Activated CD4-positive, alpha-beta memory T cell treated with anti-CD3 and anti-CD28 coated beads, Interleukin-2, amount 10 ng/mL, durations not matched to agents 7 days and 5 days (primary cell): ENCODE results near the gene RAI14. TPM values are rescaled to one million over a fixed set of nuclear protein-coding genes. Genes with fewer than 3 reads are reported as not detected.

Experiments used
- CTCF ChIA-PET: fragments of 350-600 bp; sonication (Branson Sonifier 250); formaldehyde crosslinking; loops from one replicate; lab custom pipeline; 2021; ENCODE audit warnings: antibody characterized with exemption, inconsistent platforms; lab: Charles Lee
- POLR2A ChIA-PET: fragments of 350-600 bp; sonication (Branson Sonifier 250); formaldehyde crosslinking; loops from one replicate; lab custom pipeline; 2021; ENCODE audit warnings: antibody characterized with exemption; lab: Charles Lee
- DNase-seq: peaks from one replicate; pipeline ENCODE4 v3.0.0-alpha.2; 2020
- H3K27ac Mint-ChIP-seq: one replicate; pipeline ENCODE4 v1.8.0; 2021; ENCODE audit warnings: mild to moderate bottlenecking, mixed read lengths
- H3K27me3 Mint-ChIP-seq: one replicate; pipeline ENCODE4 v1.8.0; 2021; ENCODE audit warnings: mixed read lengths
- H3K36me3 Mint-ChIP-seq: one replicate; pipeline ENCODE4 v1.8.0; 2021; ENCODE audit warnings: low read depth, mixed read lengths
- H3K4me1 Mint-ChIP-seq: one replicate; pipeline ENCODE4 v1.8.0; 2021; ENCODE audit warnings: mixed read lengths
- H3K4me3 Mint-ChIP-seq: one replicate; pipeline ENCODE4 v1.8.0; 2021; ENCODE audit warnings: mild to moderate bottlenecking, mixed read lengths
- H3K9me3 Mint-ChIP-seq: one replicate; pipeline ENCODE4 v1.8.0; 2021; ENCODE audit warnings: mixed read lengths
- total RNA-seq, 2 experiments: library from RNA; stranded (reverse); gene quantifications; one replicate each; pipeline ENCODE4 v1.2.3, GENCODE V29; 2021

The RAI14 gene
- total RNA-seq, result 1 to 10 TPM in 1 of 2 experiments, under 1 TPM in 1; 0.76 to 1.0 TPM

GRCh38 chr5:34656001-34656699 is at the start of gene RAI14:
Gene RAI14 (plus strand): TSS chr5:34656328. CDS start chr5:34686920, 30,592 bp downstream.
- H3K9me3 Mint-ChIP-seq, result no peaks in the 10 kb centered on the region
- peaks cover 47% of the 10 kb centered on the region for H3K27me3 Mint-ChIP-seq

GRCh38 chr5:34608368-34608767 is 47.8 kb upstream of the RAI14 start:
- H3K27me3 Mint-ChIP-seq, result no peaks in the 10 kb centered on the region
- H3K4me1 Mint-ChIP-seq, result no peaks in the 10 kb centered on the region
- no peak overlapping the region for H3K4me3 Mint-ChIP-seq
- DNase-seq, result no peak
- H3K27ac Mint-ChIP-seq, result no peak overlapping the region
- no peaks in the 10 kb centered on the region for H3K9me3 Mint-ChIP-seq
- CTCF ChIA-PET, result no interaction called here
- POLR2A ChIA-PET, result no interaction called here
- H3K36me3 Mint-ChIP-seq, result no peaks in the 10 kb centered on the region

More at GRCh38 chr5:34656001-34656699, at the start of gene RAI14:
- Mint-ChIP-seq H3K4me3 (peak within 1 kb of the TSS; percentile 67), H3K4me1 (peaks cover 15% of the 10 kb centered on the region), H3K36me3 (peaks cover 2% of the 10 kb centered on the region), H3K27ac (no peak within 1 kb of the TSS)
- DNase-seq, result no peak
- ChIA-PET CTCF (no interaction called here), POLR2A (no interaction called here)

- H3K4me3 Mint-ChIP-seq, result no peak overlapping the region
- ChIA-PET POLR2A (no interaction called here), CTCF (no interaction called here)
- DNase-seq, result no peak
- no peaks in the 10 kb centered on the region for H3K4me1 Mint-ChIP-seq
- no peaks in the 10 kb centered on the region for H3K9me3 Mint-ChIP-seq
- H3K27ac Mint-ChIP-seq, result no peak overlapping the region
- no peaks in the 10 kb centered on the region for H3K27me3 Mint-ChIP-seq
- H3K36me3 Mint-ChIP-seq, result no peaks in the 10 kb centered on the region
These were observed 47.1 kb upstream of the RAI14 start for GRCh38 chr5:34608859-34609648.

GRCh38 chr5:34609951-34610441 is 46.1 kb upstream of the RAI14 start:
- POLR2A ChIA-PET, result no interaction called here
- no peaks in the 10 kb centered on the region for H3K9me3 Mint-ChIP-seq
- H3K27me3 Mint-ChIP-seq, result no peaks in the 10 kb centered on the region
- H3K27ac Mint-ChIP-seq, result no peak overlapping the region
- CTCF ChIA-PET, result no interaction called here
- H3K4me3 Mint-ChIP-seq, result no peak overlapping the region
- no peaks in the 10 kb centered on the region for H3K36me3 Mint-ChIP-seq
- H3K4me1 Mint-ChIP-seq, result no peaks in the 10 kb centered on the region
- no peak for DNase-seq

- CTCF ChIA-PET, result no interaction called here
- Mint-ChIP-seq H3K4me3 (no peak overlapping the region), H3K9me3 (no peaks in the 10 kb centered on the region), H3K27me3 (no peaks in the 10 kb centered on the region), H3K27ac (no peak overlapping the region), H3K4me1 (no peaks in the 10 kb centered on the region), H3K36me3 (no peaks in the 10 kb centered on the region)
- no peak for DNase-seq
- POLR2A ChIA-PET, result no interaction called here
These were observed 45.6 kb upstream of the RAI14 start for GRCh38 chr5:34610546-34610945.

- Mint-ChIP-seq H3K4me3 (no peak overlapping the region), H3K27me3 (no peaks in the 10 kb centered on the region), H3K36me3 (no peaks in the 10 kb centered on the region), H3K4me1 (no peaks in the 10 kb centered on the region), H3K27ac (no peak overlapping the region), H3K9me3 (no peaks in the 10 kb centered on the region)
- DNase-seq, result no peak
- POLR2A ChIA-PET, result no interaction called here
- CTCF ChIA-PET, result no interaction called here
These were observed 44.4 kb upstream of the RAI14 start for GRCh38 chr5:34611464-34612415.

GRCh38 chr5:34616651-34617050 is 39.5 kb upstream of the RAI14 start:
- no peaks in the 10 kb centered on the region for H3K4me1 Mint-ChIP-seq
- POLR2A ChIA-PET, result no interaction called here
- H3K36me3 Mint-ChIP-seq, result no peaks in the 10 kb centered on the region
- no peaks in the 10 kb centered on the region for H3K27me3 Mint-ChIP-seq
- DNase-seq, result no peak
- CTCF ChIA-PET, result no interaction called here
- H3K9me3 Mint-ChIP-seq, result no peaks in the 10 kb centered on the region
- no peak overlapping the region for H3K4me3 Mint-ChIP-seq
- H3K27ac Mint-ChIP-seq, result no peak overlapping the region

- H3K27ac Mint-ChIP-seq, result no peak overlapping the region
These were observed 37.6 kb upstream of the RAI14 start for GRCh38 chr5:34618371-34619065.

GRCh38 chr5:34620185-34620584 is 35.9 kb upstream of the RAI14 start:
- no peaks in the 10 kb centered on the region for H3K9me3 Mint-ChIP-seq
- CTCF ChIA-PET, result no interaction called here
- H3K4me3 Mint-ChIP-seq, result no peak overlapping the region
- POLR2A ChIA-PET, result no interaction called here
- no peaks in the 10 kb centered on the region for H3K4me1 Mint-ChIP-seq
- H3K27ac Mint-ChIP-seq, result no peak overlapping the region
- H3K36me3 Mint-ChIP-seq, result no peaks in the 10 kb centered on the region
- DNase-seq, result no peak
- H3K27me3 Mint-ChIP-seq, result peaks cover 3% of the 10 kb centered on the region

More at GRCh38 chr5:34618371-34619065, 37.6 kb upstream of the RAI14 start:
- Mint-ChIP-seq H3K9me3 (no peaks in the 10 kb centered on the region), H3K4me1 (no peaks in the 10 kb centered on the region), H3K4me3 (no peak overlapping the region), H3K27me3 (no peaks in the 10 kb centered on the region), H3K36me3 (no peaks in the 10 kb centered on the region)
- CTCF ChIA-PET, result no interaction called here
- POLR2A ChIA-PET, result no interaction called here
- DNase-seq, result no peak

- DNase-seq, result no peak
- Mint-ChIP-seq H3K27me3 (peaks cover 3% of the 10 kb centered on the region), H3K36me3 (no peaks in the 10 kb centered on the region), H3K27ac (no peak overlapping the region), H3K4me1 (no peaks in the 10 kb centered on the region), H3K9me3 (no peaks in the 10 kb centered on the region), H3K4me3 (no peak overlapping the region)
- POLR2A ChIA-PET, result no interaction called here
- CTCF ChIA-PET, result interaction anchor here (0.7 kb wide), 1 partner anchor 9 kb away, joined by 3 read pairs; no protein-coding TSS in a partner anchor
These were observed 34.6 kb upstream of the RAI14 start for GRCh38 chr5:34621277-34622097.

- POLR2A ChIA-PET, result no interaction called here
- Mint-ChIP-seq H3K27me3 (peaks cover 3% of the 10 kb centered on the region), H3K9me3 (no peaks in the 10 kb centered on the region), H3K27ac (no peak overlapping the region), H3K36me3 (no peaks in the 10 kb centered on the region), H3K4me3 (no peak overlapping the region), H3K4me1 (no peaks in the 10 kb centered on the region)
- CTCF ChIA-PET, result no interaction called here
- DNase-seq, result no peak
These were observed 34.1 kb upstream of the RAI14 start for GRCh38 chr5:34622098-34622400.

- H3K4me1 Mint-ChIP-seq, result no peaks in the 10 kb centered on the region
These were observed 31.4 kb upstream of the RAI14 start for GRCh38 chr5:34624691-34625090.

More at GRCh38 chr5:34624691-34625090, 31.4 kb upstream of the RAI14 start:
- H3K4me3 Mint-ChIP-seq, result no peak overlapping the region
- POLR2A ChIA-PET, result no interaction called here
- DNase-seq, result no peak
- no peak overlapping the region for H3K27ac Mint-ChIP-seq
- no peaks in the 10 kb centered on the region for H3K9me3 Mint-ChIP-seq
- CTCF ChIA-PET, result no interaction called here
- H3K27me3 Mint-ChIP-seq, result peaks cover 5% of the 10 kb centered on the region
- H3K36me3 Mint-ChIP-seq, result no peaks in the 10 kb centered on the region
